Large intestine (tissue), 3 donors: ENCODE measurements around the gene UBAP2L. TPM values are rescaled to one million over a fixed set of nuclear protein-coding genes. Genes with fewer than 3 reads are reported as not detected.
A peak's percentile ranks its signal among the peaks of the same experiment; 100 is the strongest.
"Not testable (repeated sequence)": the region's sequence is repeated elsewhere in the genome, so short reads cannot be mapped to it uniquely, and the experiment has no call there.

Experiments
- DNase-seq, 2 donors: peaks; one replicate each; pipeline versions ENCODE4 v3.0.0 to v3.0.0-alpha.2; 2013
- H3K27ac ChIP-seq: one replicate; pipeline ENCODE4 v1.5.1; 2013; ENCODE audit warnings: low read length
- H3K27me3 ChIP-seq: 2 replicates; pipeline ENCODE4 v1.6.1; 2013; ENCODE audit warnings: low read length; ENCODE audit not compliant: control insufficient read depth, insufficient read depth
- H3K36me3 ChIP-seq: 2 replicates; pipeline ENCODE4 v1.6.1; 2013; ENCODE audit warnings: low read length; ENCODE audit not compliant: control insufficient read depth, insufficient read depth
- H3K4me1 ChIP-seq: one replicate; pipeline ENCODE4 v1.6.1; 2013; ENCODE audit warnings: low read length; ENCODE audit not compliant: control insufficient read depth, insufficient read depth
- H3K4me3 ChIP-seq: one replicate; pipeline ENCODE4 v1.5.1; 2013; ENCODE audit warnings: low read length
- H3K9me3 ChIP-seq: one replicate; pipeline ENCODE4 v1.6.1; 2013; ENCODE audit warnings: mild to moderate bottlenecking, low read depth, low read length, moderate library complexity; ENCODE audit not compliant: control insufficient read depth
- WGBS: methylation state at CpG from one replicate; pipeline ENCODE4 v1.1.5; 2013; ENCODE audit warnings: low lambda C conversion rate; ENCODE audit not compliant: insufficient coverage; 5-methylcytosine and 5-hydroxymethylcytosine counted together
- polyA plus RNA-seq: library from polyadenylated mRNA; unstranded; fragments of 120-200 nt; gene quantifications from one replicate; pipeline ENCODE4 v1.2.1, GENCODE V29; 2013

Gene UBAP2L
- polyA plus RNA-seq, 1 donor = 143 TPM

- Histone ChIP-seq H3K4me1 (peaks cover 8% of the 10 kb centered on the region), H3K4me3 (peak overlapping the region; percentile 74), H3K36me3 (peaks cover 35% of the 10 kb centered on the region), H3K27ac (peak overlapping the region; percentile 87), H3K27me3 (no peaks in the 10 kb centered on the region), H3K9me3 (no peaks in the 10 kb centered on the region)
- 0% methylated on average over 1 of the region's 13 CpGs for WGBS
- no peak for DNase-seq
These were observed 52.3 kb downstream of the UBAP2L start for GRCh38 chr1:154272999-154273563.

- Histone ChIP-seq H3K4me1 (peaks cover 8% of the 10 kb centered on the region), H3K27me3 (no peaks in the 10 kb centered on the region), H3K27ac (no peak overlapping the region), H3K4me3 (no peak overlapping the region), H3K9me3 (no peaks in the 10 kb centered on the region), H3K36me3 (peaks cover 11% of the 10 kb centered on the region)
- no peak for DNase-seq
- 100% methylated on average over 2 of the region's 7 CpGs for WGBS
These were observed 56.0 kb downstream of the UBAP2L start for GRCh38 chr1:154276797-154277196.

- WGBS = no CpG with 5 or more reads among the region's 30 CpGs
- not testable (repeated sequence) for H3K4me1 ChIP-seq, H3K27me3 ChIP-seq, H3K36me3 ChIP-seq, H3K9me3 ChIP-seq, H3K27ac ChIP-seq, H3K4me3 ChIP-seq, DNase-seq
These were observed 66.8 kb downstream of the UBAP2L start for GRCh38 chr1:154287591-154287990.

- no peak overlapping the region for H3K4me3 ChIP-seq
- DNase-seq = no peak
- no peak overlapping the region for H3K27ac ChIP-seq
- no peaks in the 10 kb centered on the region for H3K36me3 ChIP-seq
- H3K4me1 ChIP-seq = no peaks in the 10 kb centered on the region
- WGBS = no CpG with 5 or more reads among the region's 3 CpGs
- peaks cover 7% of the 10 kb centered on the region for H3K9me3 ChIP-seq
- H3K27me3 ChIP-seq = no peaks in the 10 kb centered on the region
These were observed 67.9 kb downstream of the UBAP2L start for GRCh38 chr1:154288661-154289060.

GRCh38 chr1:154290921-154291320 is 70.2 kb downstream of the UBAP2L start:
- H3K9me3 ChIP-seq = peaks cover 26% of the 10 kb centered on the region
- no peak for DNase-seq
- no peaks in the 10 kb centered on the region for H3K27me3 ChIP-seq
- H3K4me1 ChIP-seq = no peaks in the 10 kb centered on the region
- WGBS = no CpG with 5 or more reads among the region's 1 CpG
- H3K4me3 ChIP-seq = no peak overlapping the region
- no peak overlapping the region for H3K27ac ChIP-seq
- no peaks in the 10 kb centered on the region for H3K36me3 ChIP-seq

DNA sequence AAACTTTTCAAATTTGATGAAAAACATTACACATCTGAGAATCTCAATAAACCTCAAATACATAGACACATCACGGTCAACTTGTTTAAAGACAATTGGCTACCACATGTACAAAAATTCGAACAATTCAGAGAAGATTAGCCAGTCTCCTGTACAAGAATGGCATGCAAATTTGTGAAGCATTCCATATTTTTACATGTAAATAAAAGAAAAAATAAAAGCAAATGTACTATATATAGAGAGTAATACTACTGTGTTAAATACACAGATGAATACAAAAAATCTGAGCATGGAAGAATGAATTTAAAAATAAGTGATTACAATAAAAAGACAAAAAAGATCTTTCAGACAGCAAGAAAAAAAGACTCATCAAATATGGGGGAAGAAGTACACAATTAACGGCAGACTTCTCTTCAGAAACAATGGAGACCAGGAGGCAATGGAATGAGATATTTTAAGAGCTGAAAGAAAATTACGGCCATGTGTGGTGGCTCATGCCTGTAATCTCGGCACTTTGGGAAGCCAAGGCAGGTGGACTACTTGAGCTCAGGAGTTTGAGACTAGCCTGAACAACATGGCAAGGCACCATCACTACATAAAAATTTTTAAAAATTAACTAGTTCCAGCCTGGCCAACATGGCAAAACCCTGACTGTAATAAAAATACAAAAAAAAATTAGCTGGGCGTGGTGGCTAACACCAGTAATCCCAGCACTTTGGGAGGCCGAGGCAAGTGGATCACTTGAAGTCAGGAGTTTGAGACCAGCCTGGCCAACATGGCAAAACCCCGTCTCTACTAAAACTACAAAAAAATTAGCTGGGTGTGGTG is 74.9 kb downstream of the UBAP2L start:
- Histone ChIP-seq H3K27me3 (no peaks in the 10 kb centered on the region), H3K27ac (no peak overlapping the region), H3K36me3 (no peaks in the 10 kb centered on the region), H3K4me1 (no peaks in the 10 kb centered on the region), H3K9me3 (peaks cover 34% of the 10 kb centered on the region), H3K4me3 (no peak overlapping the region)
- WGBS = 80% methylated on average over 1 of the region's 8 CpGs
- no peak for DNase-seq

DNA sequence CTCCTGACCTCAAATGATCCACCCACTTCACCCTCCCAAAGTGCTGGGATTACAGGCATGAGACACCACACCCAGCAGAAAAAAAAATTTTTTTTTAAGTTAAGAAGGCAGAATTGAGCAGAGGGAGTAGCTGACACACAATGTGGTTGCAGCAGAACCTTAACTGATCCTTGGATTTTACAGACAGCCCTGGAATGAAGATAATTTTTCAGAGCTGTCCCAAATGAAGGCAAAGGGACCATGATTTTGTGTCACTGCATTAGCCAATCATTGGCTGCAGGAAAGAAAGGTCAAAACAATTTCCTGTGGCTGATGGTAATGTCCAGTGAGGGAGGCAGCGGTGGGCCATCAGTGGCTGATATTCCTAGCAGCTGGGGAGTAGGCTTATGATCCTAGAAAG is 80.8 kb downstream of the UBAP2L start:
- no CpG with 5 or more reads among the region's 1 CpG for WGBS
- H3K36me3 ChIP-seq = no peaks in the 10 kb centered on the region
- no peak overlapping the region for H3K27ac ChIP-seq
- H3K9me3 ChIP-seq = peaks cover 8% of the 10 kb centered on the region
- no peaks in the 10 kb centered on the region for H3K27me3 ChIP-seq
- no peak overlapping the region for H3K4me3 ChIP-seq
- H3K4me1 ChIP-seq = no peaks in the 10 kb centered on the region
- DNase-seq = no peak

- no peaks in the 10 kb centered on the region for H3K4me1 ChIP-seq
- DNase-seq = no peak
- no CpG with 5 or more reads among the region's 9 CpGs for WGBS
- no peaks in the 10 kb centered on the region for H3K36me3 ChIP-seq
- no peaks in the 10 kb centered on the region for H3K27me3 ChIP-seq
- H3K4me3 ChIP-seq = no peak overlapping the region
- H3K9me3 ChIP-seq = no peaks in the 10 kb centered on the region
- no peak overlapping the region for H3K27ac ChIP-seq
These were observed 84.0 kb downstream of the UBAP2L start for GRCh38 chr1:154304664-154305337.

DNA sequence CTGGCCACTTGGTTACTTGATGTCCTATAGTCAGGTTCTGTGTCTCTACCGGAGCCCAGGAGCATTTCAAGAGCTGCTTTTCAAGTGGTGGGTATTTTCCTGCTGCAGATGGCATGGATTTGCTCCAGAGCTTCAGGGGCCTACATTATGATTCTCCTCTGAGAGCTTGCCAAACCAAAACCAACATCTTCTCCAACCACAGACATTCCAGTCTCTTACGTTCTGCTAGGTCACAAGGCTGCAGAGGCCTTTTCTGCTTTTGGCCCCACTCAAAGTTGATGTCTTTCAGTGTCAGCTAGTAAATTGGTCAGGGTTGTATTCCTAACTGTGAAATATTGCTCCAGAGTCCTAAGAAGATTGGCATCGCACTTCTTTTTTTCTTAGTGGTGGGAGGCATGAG is 85.4 kb downstream of the UBAP2L start:
- Histone ChIP-seq H3K36me3 (no peaks in the 10 kb centered on the region), H3K27ac (no peak overlapping the region), H3K4me3 (no peak overlapping the region), H3K4me1 (no peaks in the 10 kb centered on the region), H3K27me3 (no peaks in the 10 kb centered on the region), H3K9me3 (no peaks in the 10 kb centered on the region)
- WGBS = 100% methylated on average over 1 of the region's 3 CpGs
- DNase-seq = no peak

DNA sequence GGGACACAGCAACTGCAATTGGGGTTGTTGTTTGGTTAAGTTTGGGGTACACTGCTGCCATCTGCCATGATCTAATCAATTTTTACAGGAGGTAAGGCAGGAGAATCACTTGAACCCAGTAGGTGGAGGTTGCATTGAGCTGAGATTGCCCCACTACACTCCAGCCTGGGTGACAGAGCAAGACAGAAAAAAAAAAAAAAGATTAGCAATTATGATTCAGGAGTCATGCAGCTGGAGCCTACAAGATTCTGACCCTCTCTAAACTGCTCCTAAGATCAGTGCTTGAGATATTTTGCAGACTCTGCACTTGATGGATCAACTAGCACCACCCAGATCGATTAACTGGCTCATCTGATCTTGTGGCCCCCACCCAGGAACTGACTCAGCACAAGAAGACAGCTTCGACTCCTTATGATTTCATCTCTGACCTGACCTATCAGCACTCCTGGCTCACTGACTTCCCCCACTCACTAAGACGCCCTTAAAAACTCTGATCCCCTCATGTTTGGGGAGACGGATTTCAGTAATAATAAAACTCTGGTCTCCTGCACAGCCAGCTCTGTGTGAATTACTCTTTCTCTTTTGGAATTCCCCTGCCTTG is 87.0 kb downstream of the UBAP2L start:
- not testable (repeated sequence) for H3K9me3 ChIP-seq, H3K27ac ChIP-seq, H3K4me1 ChIP-seq, DNase-seq, H3K4me3 ChIP-seq, H3K27me3 ChIP-seq, H3K36me3 ChIP-seq
- WGBS = no CpG with 5 or more reads among the region's 4 CpGs
